SJSA1 (cell line): ENCODE measurements around the gene ODF2L. TPM values are rescaled to one million over a fixed set of nuclear protein-coding genes. Genes with fewer than 3 reads are reported as not detected.

Source experiments
- DNase-seq, 2 experiments: peaks; one replicate each; pipeline ENCODE4 v3.0.0-alpha.2; 2015 to 2020; ENCODE audit warnings: low spot score in 2 of 2, low read depth in 1 of 2
- H3K27ac ChIP-seq: fragments of 250-450 bp; sonication (Bioruptor Pico); 2 replicates; pipeline ENCODE4 v1.5.1; 2020; ENCODE audit warnings: mild to moderate bottlenecking, moderate library complexity
- H3K27me3 ChIP-seq: fragments of 250-450 bp; sonication (Bioruptor Pico); replicated peaks from 2 replicates; pipeline ENCODE4 v1.5.1; 2020; ENCODE audit warnings: mild to moderate bottlenecking, moderate library complexity
- H3K36me3 ChIP-seq: fragments of 250-450 bp; sonication (Bioruptor Pico); 2 replicates; pipeline ENCODE4 v1.5.1; 2020; ENCODE audit warnings: mild to moderate bottlenecking
- H3K4me1 ChIP-seq: fragments of 250-450 bp; sonication (Bioruptor Pico); replicated peaks from 2 replicates; pipeline ENCODE4 v1.6.1; 2021; ENCODE audit warnings: mild to moderate bottlenecking
- H3K4me3 ChIP-seq: fragments of 250-450 bp; sonication (Bioruptor Pico); 2 replicates; pipeline ENCODE4 v1.5.1; 2020; ENCODE audit warnings: mild to moderate bottlenecking
- H3K9me3 ChIP-seq: fragments of 250-450 bp; sonication (Bioruptor Pico); replicated peaks from 2 replicates; pipeline ENCODE4 v1.5.1; 2020; ENCODE audit warnings: mild to moderate bottlenecking
- total RNA-seq: library from RNA; depleted of rRNA; stranded (reverse); fragments of >200 nt; shearing (Covaris generic); gene quantifications from 2 replicates; pipeline ENCODE4 v1.2.3, GENCODE V29; 2014; rRNA removed

ODF2L gene
- total RNA-seq, 1 experiment from 2014 or later, result 13.8 TPM

- DNase-seq, result no peak
- Histone ChIP-seq H3K9me3 (no peaks in the 10 kb centered on the region), H3K27ac (no peak overlapping the region), H3K4me1 (no peaks in the 10 kb centered on the region), H3K27me3 (no peaks in the 10 kb centered on the region; the same call in 1 of the 2 replicates), H3K36me3 (no peaks in the 10 kb centered on the region), H3K4me3 (no peak overlapping the region)
These were observed 71.8 kb downstream of the ODF2L start for GRCh38 chr1:86324130-86324822.

- no peaks in the 10 kb centered on the region for H3K4me1 ChIP-seq
- H3K27ac ChIP-seq, result no peak overlapping the region
- DNase-seq, result no peak
- H3K9me3 ChIP-seq, result no peaks in the 10 kb centered on the region
- H3K36me3 ChIP-seq, result no peaks in the 10 kb centered on the region
- H3K4me3 ChIP-seq, result no peak overlapping the region
- H3K27me3 ChIP-seq, result no peaks in the 10 kb centered on the region; the same call in 1 of the 2 replicates
These were observed 73.9 kb downstream of the ODF2L start for GRCh38 chr1:86322241-86322640.

GRCh38 chr1:86318436-86318835 is 77.7 kb downstream of the ODF2L start:
- DNase-seq, result no peak
- Histone ChIP-seq H3K4me1 (no peaks in the 10 kb centered on the region), H3K9me3 (no peaks in the 10 kb centered on the region), H3K36me3 (no peaks in the 10 kb centered on the region), H3K27me3 (no peaks in the 10 kb centered on the region), H3K27ac (no peak overlapping the region), H3K4me3 (no peak overlapping the region)

GRCh38 chr1:86317926-86318325 is 78.2 kb downstream of the ODF2L start:
- Histone ChIP-seq H3K9me3 (no peaks in the 10 kb centered on the region), H3K36me3 (no peaks in the 10 kb centered on the region), H3K27ac (no peak overlapping the region), H3K27me3 (no peaks in the 10 kb centered on the region), H3K4me3 (no peak overlapping the region), H3K4me1 (no peaks in the 10 kb centered on the region)
- no peak for DNase-seq

GRCh38 chr1:86305731-86306130 is 90.4 kb downstream of the ODF2L start:
- Histone ChIP-seq H3K27me3 (0 out of 2 replicates have a peak, but pooled peaks cover 3% of the 10 kb centered on the region), H3K4me1 (no peaks in the 10 kb centered on the region), H3K27ac (no peak overlapping the region), H3K9me3 (no peaks in the 10 kb centered on the region), H3K4me3 (no peak overlapping the region), H3K36me3 (no peaks in the 10 kb centered on the region)
- DNase-seq, result no peak

- H3K4me1 ChIP-seq, result no peaks in the 10 kb centered on the region
- H3K27me3 ChIP-seq, result 0 out of 2 replicates have a peak, but pooled peaks cover 3% of the 10 kb centered on the region
- H3K4me3 ChIP-seq, result no peak overlapping the region
- H3K27ac ChIP-seq, result no peak overlapping the region
- no peaks in the 10 kb centered on the region for H3K9me3 ChIP-seq
- no peak for DNase-seq
- no peaks in the 10 kb centered on the region for H3K36me3 ChIP-seq
These were observed 93.0 kb downstream of the ODF2L start for GRCh38 chr1:86303041-86303690.

Other genes starting within 250 kb of the ODF2L start
- gene COL24A1, start 239.6 kb downstream of the ODF2L start, total RNA-seq, result 0.03 TPM in 1 of 2 replicates, not detected in the other
- gene CLCA2, start 27.8 kb upstream of the ODF2L start, total RNA-seq, result not detected in 2 replicates
- not detected in 2 replicates for gene CLCA1, start 72.6 kb upstream of the ODF2L start, total RNA-seq
- not detected in 2 replicates for gene CLCA4, start 150.8 kb upstream of the ODF2L start, total RNA-seq